ENCODE results near the gene SMARCA4.

SMARCA4 gene

GRCh38 chr19:11079999-11080398 is 119.2 kb downstream of the SMARCA4 start:
- ChIA-PET CTCF (interaction anchor here (0.6 to 0.9 kb wide), 2 partner anchors 44 to 120 kb away, joined by 3 read pairs; no protein-coding TSS in a partner anchor), POLR2A (interaction anchor here (1.2 kb wide), 1 partner anchor 9 kb away, joined by 4 read pairs; the partner anchor contains the start of gene LDLR)
- Histone ChIP-seq H3K9me3 (ENCODE audit: control insufficient read depth, insufficient read depth, low read depth, low read length) (no peaks in the 10 kb centered on the region), H3K4me1 (ENCODE audit: control insufficient read depth, insufficient read depth, low read length) (no peaks in the 10 kb centered on the region), H3K4me3 (ENCODE audit: low read depth, low read length) (no peak overlapping the region), H3K27ac (ENCODE audit: extremely low read depth, low read depth, low read length) (no peak overlapping the region), H3K36me3 (ENCODE audit: control insufficient read depth in 2 of 2, insufficient read depth in 1 of 2, low read length in 2 of 2) (no peaks in the 10 kb centered on the region)
- TF ChIP-seq ZNF157 (tag by site-specific recombination; IDR thresholded peaks at IDR 0.05) (no peak), ZNF146 (tag by site-specific recombination; IDR thresholded peaks at IDR 0.05) (no peak), HIC1 (tag by site-specific recombination; IDR thresholded peaks at IDR 0.05) (no peak), PRDM2 (tag by site-specific recombination; IDR thresholded peaks at IDR 0.05; ENCODE audit: borderline replicate concordance) (no peak), ZNF169 (tag by site-specific recombination; IDR thresholded peaks at IDR 0.05) (no peak), SP7 (tag by site-specific recombination; IDR thresholded peaks at IDR 0.05) (no peak)

- ChIA-PET POLR2A (interaction anchor here (1.2 kb wide), 1 partner anchor 20 kb away, joined by 3 read pairs; no protein-coding TSS in a partner anchor), CTCF (interaction anchor here (0.7 to 2.6 kb wide), 3 partner anchors 22 to 52 kb away, joined by 4 to 13 read pairs (median 6); no protein-coding TSS in a partner anchor)
- H3K36me3 ChIP-seq (ENCODE audit: control insufficient read depth in 2 of 2, insufficient read depth in 1 of 2, low read length in 2 of 2), result no peaks in the 10 kb centered on the region; a peak in 1 of 3 replicates
- H3K4me3 ChIP-seq (ENCODE audit: low read depth, low read length), result no peak overlapping the region
- no peak overlapping the region; the same call in 1 of the 2 replicates for H3K27ac ChIP-seq (ENCODE audit: extremely low read depth, low read depth, low read length)
- TF ChIP-seq ZNF121 (tag by site-specific recombination; IDR thresholded peaks at IDR 0.05) (peak; percentile 97), ZNF274 (IDR thresholded peaks at IDR 0.05; ENCODE audit: low read length) (no peak), ZNF274 (tag by site-specific recombination; IDR thresholded peaks at IDR 0.05; ENCODE audit: borderline replicate concordance) (no peak)
- H3K9me3 ChIP-seq (ENCODE audit: control insufficient read depth, insufficient read depth, low read depth, low read length), result no peaks in the 10 kb centered on the region
- peaks cover 10% of the 10 kb centered on the region; the same call in 1 of the 2 replicates for H3K4me1 ChIP-seq (ENCODE audit: control insufficient read depth, insufficient read depth, low read length)
Measured at GRCh38 chr19:11087870-11088505, 127.2 kb downstream of the SMARCA4 start.

GRCh38 chr19:11088506-11089253 is 127.8 kb downstream of the SMARCA4 start:
- CTCF ChIA-PET, result interaction anchor here (0.7 to 2.6 kb wide), 3 partner anchors 21 to 53 kb away, joined by 4 to 13 read pairs (median 6); no protein-coding TSS in a partner anchor
- H3K4me1 ChIP-seq (ENCODE audit: control insufficient read depth, insufficient read depth, low read length), result peaks cover 10% of the 10 kb centered on the region; the same call in 1 of the 2 replicates

More at GRCh38 chr19:11088506-11089253, 127.8 kb downstream of the SMARCA4 start:
- Histone ChIP-seq H3K36me3 (ENCODE audit: control insufficient read depth in 2 of 2, insufficient read depth in 1 of 2, low read length in 2 of 2) (no peaks in the 10 kb centered on the region; a peak in 1 of 3 replicates), H3K27ac (ENCODE audit: extremely low read depth, low read depth, low read length) (peak overlapping the region; percentile 90), H3K9me3 (ENCODE audit: control insufficient read depth, insufficient read depth, low read depth, low read length) (no peaks in the 10 kb centered on the region), H3K4me3 (ENCODE audit: low read depth, low read length) (no peak overlapping the region)
- TF ChIP-seq WT1 (tag by site-specific recombination; IDR thresholded peaks at IDR 0.05), result 0 out of 2 replicates have a peak, but pooled peaks have one; percentile 13
- peak; percentile 43 for TF ChIP-seq ZNF335 (tag by site-specific recombination; conservative IDR thresholded peaks at IDR 0.05)
- TF ChIP-seq SCRT2 (tag by site-specific recombination; IDR thresholded peaks at IDR 0.05), result no peak
- TF ChIP-seq BCL6B (tag by site-specific recombination; IDR thresholded peaks at IDR 0.05), result peak; percentile 90
- TF ChIP-seq PRDM1 (tag by site-specific recombination; IDR thresholded peaks at IDR 0.05), result peak; percentile 84
- TF ChIP-seq, protein P1, sequence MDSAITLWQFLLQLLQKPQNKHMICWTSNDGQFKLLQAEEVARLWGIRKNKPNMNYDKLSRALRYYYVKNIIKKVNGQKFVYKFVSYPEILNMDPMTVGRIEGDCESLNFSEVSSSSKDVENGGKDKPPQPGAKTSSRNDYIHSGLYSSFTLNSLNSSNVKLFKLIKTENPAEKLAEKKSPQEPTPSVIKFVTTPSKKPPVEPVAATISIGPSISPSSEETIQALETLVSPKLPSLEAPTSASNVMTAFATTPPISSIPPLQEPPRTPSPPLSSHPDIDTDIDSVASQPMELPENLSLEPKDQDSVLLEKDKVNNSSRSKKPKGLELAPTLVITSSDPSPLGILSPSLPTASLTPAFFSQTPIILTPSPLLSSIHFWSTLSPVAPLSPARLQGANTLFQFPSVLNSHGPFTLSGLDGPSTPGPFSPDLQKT (IDR thresholded peaks at IDR 0.05; ENCODE audit: borderline replicate concordance, low read depth, low read length), result 0 out of 2 replicates have a peak, but pooled peaks have one; percentile 14
- no peak for TF ChIP-seq ZNF501 (tag by site-specific recombination; IDR thresholded peaks at IDR 0.05)
- POLR2A ChIA-PET, result interaction anchor here (1.0 to 1.5 kb wide), 3 partner anchors 9 to 152 kb away, joined by 3 to 5 read pairs (median 4); no protein-coding TSS in a partner anchor

Measured in HEK293 (cell line).